ENCODE data around the gene TXNRD1.

GRCh38 chr12:104333692-104334255 lies 118.2 kb downstream of the TXNRD1 start:
- no peak for TF ChIP-seq CTCF (IDR thresholded peaks at IDR 0.05)
- TF ChIP-seq POLR2A (IDR thresholded peaks at IDR 0.05): no peak

Data from lower leg skin (tissue), 3 donors.